ENCODE results near the gene TSPAN2.

TSPAN2 gene

DNA sequence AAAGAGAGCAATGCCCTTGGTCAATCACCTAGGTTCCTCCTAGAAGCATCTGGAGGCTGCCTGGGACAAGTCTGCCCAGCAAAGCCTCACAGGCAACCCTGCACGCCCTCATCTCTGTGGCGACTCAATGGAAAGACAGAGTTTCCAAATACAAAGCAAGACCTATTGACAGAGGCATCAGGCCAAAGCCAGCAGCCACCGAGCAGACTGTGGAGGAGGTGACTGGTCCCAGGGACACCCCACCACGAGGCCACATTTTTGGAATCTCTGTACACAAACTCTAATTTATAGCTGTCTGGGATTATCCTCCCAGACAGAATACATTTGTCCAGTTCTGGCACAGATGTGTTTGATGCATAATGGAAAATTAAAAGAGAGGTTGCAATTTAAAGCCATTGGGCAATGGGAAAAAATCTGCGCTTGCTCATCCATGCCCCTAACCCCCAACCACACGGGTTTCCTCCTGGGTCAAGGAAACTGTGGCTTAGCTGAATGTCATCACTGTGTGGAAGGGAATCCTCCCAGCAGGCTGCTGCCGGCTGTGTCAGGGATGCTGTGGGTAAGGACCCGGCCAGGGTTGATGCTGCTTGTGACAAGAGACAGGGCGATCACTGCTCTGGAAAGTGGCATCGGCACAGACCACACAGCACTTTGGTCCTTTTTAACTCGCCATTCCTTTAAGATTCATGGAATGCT lies 14.3 kb downstream of the TSPAN2 start:
- DNase-seq (ENCODE audit: low spot score): no peak

- DNase-seq (ENCODE audit: low spot score): no peak
Observed at GRCh38 chr1:115073298-115074087, 15.8 kb downstream of the TSPAN2 start.

DNA sequence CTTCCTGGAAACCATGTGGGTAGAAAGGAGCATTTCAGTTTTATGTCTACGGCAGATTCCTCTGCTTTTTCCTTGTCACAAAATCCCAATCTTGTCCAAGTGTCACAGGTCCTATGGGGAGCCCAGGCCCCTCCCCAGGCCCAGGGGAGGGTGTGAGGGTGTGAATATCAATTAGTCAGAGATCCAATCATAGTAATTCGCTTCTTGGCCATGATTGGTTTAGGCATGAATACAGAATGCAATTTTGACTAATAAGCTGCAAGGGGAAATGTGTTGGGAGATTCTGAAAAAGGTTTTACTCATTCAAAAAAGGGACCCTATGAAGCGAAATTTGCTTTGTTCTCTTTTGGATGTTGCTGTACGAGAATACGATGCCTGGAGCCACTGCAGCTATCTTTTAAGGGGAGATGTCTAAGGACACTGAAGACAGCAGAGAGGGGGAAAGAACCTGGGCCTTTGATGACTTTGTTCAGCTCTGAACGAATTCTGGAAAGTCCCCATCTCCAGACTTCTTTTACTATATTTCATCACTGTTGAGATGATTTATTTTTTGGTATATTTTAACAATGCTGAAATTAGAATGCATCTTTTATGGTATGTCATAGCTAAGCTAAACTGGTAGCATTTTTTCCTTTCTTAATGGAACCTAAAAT lies 18.2 kb downstream of the TSPAN2 start:
- no peak for DNase-seq (ENCODE audit: low spot score)

- DNase-seq (ENCODE audit: low spot score): no peak
Observed at GRCh38 chr1:115069659-115070308, 19.5 kb downstream of the TSPAN2 start.

DNA sequence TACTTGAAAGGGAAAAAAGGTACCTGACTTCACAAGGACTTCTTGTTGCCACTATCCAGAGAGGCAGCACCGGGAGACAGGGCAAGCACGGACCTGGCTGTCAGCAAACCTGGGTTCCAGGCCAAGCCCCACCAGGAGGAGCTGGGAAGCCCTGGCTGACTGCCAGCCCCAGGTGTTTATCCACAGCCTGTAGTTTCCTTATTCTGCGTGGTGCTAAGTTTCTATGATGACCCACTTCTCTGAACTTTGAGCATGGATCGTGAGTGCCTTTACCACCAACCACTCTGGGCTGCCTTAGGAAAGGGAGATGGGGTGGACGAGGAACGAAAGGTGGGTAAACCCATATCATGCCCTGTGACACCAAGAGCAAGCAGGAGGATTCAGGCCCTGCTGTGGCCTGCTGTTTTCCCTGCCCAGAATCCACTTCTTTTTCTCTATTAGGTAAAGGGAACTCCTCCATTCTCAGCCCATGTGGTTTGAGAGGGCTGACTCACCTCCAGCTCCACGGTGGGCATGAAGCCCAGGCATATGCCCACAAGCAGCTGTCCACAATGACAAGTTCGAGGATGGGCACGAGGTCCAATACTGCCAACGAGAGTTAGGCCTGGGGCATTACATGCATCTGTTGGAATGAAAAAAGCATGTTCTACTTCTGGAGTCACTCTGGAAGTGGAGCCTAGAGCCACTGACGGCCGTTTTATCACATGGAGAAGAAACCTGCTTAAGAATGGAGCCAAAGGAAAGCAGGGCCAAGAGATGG lies 20.3 kb downstream of the TSPAN2 start:
- no peak for DNase-seq (ENCODE audit: low spot score)

DNA sequence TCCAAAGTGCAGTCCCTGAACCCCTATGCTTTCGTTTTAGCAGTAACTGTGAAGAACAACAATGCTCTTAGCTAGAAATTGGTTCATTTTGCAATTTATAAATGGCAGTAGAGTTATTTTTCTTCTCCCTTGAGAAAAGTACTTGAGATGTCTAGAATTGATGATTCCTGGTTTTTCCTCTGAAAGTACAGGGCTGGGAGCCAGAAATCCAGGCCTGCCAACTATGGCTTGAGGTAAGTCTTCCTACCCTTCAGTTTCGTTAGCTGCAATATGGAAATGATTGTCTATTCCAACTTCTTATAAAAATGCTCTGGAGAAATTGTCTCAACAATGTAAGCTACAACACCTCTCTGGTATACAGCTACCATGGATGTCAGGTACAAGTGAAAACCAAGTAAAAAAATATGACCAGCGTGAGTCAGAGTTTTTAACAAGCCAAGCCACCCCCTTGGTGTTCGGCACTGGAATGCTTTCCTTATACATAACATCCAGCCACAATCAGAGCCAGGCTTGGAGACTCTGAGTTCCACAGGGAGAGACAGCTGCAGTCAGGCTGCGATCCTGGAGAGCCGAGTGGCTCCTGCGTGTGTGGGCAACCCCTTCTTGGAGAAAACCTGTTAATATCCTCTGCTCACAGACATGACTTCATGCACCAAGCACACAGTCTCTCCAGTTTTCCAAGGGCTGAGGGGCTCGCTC lies 22.0 kb downstream of the TSPAN2 start:
- DNase-seq (ENCODE audit: low spot score): no peak

GRCh38 chr1:115065021-115065420 lies 24.3 kb downstream of the TSPAN2 start:
- no peak for DNase-seq (ENCODE audit: low spot score)

DNA sequence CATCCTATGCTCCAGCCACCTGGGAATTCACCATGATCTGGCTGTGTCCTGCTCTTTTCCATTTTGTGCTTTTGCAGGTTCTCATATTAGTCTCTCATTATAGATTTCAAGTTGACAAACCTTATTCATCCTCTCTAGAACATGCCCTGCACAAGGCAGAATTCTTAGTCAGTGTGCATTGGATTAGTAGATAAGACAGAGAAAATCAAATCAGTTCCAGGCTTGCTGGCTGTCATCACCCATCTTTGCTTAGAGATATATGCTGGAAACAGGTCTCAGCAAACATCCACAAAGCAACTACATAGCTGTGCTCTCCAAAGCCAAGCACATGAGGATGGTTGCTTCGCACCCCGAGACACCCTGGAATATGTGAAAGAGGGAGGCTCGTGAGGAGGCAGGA lies 24.8 kb downstream of the TSPAN2 start:
- no peak for DNase-seq (ENCODE audit: low spot score)

DNA sequence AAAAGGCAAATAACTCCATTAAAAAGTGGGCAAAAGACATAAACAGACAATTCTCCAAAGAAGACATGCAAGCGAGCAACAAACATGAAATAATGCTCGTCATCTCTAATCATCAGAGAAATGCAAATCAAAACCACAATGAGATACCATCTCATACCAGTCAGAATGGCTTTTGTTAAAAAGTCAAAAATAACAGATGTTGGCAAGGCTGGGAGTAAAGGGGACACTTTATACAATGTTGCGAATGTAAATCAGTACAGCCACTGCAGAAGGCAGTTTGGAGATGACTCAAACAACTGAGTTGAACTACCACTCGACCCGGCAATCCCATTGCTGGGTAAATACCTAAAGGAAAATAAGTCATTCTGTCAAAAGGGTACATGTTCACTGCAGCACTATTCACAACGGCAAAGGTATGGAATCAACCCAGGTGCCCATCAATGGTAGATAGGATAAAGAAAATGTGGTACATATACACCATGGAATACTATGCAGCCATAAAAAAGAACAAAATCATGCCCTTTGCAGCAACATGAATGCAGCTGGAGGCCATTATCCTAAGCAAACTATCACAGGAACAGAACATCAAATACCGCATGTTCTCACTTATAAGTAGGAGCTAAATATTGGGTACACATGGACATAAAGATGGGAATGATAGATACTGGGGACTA lies 25.9 kb downstream of the TSPAN2 start:
- no peak for DNase-seq (ENCODE audit: low spot score)

DNA sequence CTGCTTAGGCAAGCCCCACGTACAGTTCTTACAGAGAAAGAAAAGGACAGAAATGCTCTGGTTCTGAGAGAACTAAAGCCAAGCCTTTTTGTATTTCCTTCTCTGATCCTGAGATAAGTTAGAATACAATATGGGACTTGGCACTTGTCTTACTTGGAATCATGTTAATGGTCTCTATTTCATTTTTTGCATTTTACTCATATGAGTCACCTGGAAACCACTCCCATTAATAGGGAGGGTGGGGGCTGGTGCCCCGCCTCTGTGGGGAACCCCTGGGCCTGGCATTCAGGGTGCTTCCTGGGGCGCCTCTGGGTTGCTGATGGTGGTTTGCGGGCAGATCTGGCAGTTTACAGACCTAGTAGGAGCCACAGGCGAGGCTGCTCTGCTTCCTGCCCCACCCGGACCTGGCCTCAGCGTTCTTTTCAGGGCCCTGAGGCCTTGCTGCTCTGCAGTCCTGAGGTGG lies 26.7 kb downstream of the TSPAN2 start:
- DNase-seq (ENCODE audit: low spot score): no peak

DNA sequence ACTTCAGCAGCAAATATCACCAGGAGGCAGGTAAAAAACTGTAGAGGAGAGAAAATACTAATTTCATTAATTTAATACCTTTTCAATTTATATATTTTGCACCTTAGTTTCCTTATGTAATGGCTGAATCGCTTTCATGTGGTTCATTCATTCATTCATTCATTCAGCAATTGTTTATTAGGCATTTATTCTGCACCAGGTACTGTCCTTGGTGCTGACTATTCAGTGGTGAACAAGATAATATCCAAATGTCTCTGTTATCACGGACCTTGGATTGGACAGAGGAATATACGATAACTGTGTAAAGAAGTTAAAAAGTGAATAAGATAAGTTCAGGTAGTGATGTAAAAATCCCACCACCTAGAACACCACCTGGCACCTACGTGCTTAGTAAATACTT lies 28.8 kb downstream of the TSPAN2 start:
- DNase-seq (ENCODE audit: low spot score): no peak

GRCh38 chr1:115059316-115059715 lies 30.0 kb downstream of the TSPAN2 start:
- DNase-seq (ENCODE audit: low spot score): no peak

DNA sequence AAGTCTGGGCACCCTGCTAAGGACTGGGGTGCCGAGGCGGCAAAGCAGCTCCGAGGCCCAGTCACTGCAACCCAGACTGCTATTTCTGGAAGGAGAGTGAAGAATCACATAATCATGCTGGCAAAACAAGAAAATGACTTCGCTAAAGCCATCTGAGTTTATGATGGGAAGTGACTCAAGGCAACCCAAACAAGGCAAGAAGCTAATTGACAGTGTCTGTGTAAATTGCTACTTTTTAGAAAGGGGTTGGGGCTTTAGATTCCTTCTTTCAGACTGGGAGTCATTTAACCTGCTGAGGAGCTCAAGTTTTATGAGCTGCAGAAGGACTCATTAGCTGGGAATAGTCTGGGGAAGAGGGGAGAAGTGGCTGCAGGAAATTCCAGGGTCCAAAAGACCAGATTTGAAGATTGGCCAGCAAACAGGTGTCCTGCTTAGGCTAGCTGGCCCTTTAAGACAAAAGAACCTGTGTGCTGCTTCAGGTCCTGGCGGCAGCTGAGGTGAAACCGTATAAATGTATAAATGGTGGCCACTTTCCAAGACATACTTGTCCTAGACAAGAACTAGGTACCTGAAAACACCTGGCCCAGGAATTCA lies 31.5 kb downstream of the TSPAN2 start:
- DNase-seq (ENCODE audit: low spot score): no peak

DNA sequence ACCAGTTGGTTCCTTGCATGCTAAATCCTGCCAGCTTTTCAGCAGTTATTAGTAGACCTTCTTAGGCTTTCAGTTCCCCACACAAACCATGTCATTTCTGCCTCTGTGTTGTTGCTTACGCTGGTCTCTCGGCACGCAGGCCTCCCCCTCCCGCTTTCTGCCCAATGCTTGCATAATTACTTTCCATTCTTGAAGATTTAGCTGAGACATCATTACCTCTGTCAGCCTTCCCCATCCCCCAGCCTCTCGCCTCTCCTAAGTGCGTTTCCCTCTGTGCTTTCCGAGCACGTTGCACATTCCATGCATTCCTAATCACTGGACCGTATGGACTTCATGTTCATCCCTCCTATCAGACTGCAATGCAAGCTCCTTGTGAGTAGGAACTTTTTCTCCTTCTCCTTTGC lies 32.9 kb downstream of the TSPAN2 start:
- DNase-seq (ENCODE audit: low spot score): peak; percentile 34

- DNase-seq (ENCODE audit: low spot score): peak; percentile 29
Observed at GRCh38 chr1:115052454-115053083, 36.7 kb downstream of the TSPAN2 start.

DNA sequence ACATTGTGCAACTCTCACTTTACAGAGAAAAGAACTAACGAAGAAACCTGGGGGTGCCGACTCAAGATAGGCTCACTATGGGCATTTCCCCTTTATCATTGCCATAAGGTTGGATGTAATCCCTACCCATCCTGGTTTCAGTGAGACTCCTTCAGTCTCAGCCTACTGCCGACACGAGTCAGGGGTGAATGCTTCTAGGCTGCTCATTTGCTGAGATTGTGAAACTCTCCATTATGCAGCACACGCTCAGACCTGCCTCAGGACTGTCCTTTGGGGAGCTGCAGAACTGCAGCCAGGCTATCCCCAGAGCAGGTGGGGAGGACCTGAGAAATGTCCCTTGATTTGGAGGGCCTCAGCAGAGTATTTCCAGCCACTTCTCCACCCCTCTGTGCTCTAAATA lies 37.5 kb downstream of the TSPAN2 start:
- no peak for DNase-seq (ENCODE audit: low spot score)

DNA sequence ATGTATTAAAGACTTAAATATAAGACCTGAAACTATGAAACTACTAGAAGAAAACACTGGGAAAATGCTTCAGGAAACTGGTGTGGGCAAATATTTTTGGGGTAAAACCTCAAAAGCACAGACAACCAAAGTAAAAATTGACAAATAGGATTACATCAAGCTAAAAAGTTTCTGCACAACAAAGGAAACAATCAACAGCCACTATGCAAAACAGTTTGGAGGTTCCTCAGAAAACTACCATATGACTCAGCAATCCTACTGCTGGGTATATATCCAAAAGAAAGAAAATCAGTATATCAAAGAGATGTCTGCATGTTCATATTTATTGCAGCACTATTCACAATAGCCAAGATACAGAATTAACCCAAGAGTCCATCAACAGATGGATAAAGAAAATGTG lies 42.6 kb downstream of the TSPAN2 start:
- no peak for DNase-seq (ENCODE audit: low spot score)

GRCh38 chr1:115041654-115042053 lies 47.6 kb downstream of the TSPAN2 start:
- DNase-seq (ENCODE audit: low spot score): no peak

- DNase-seq (ENCODE audit: low spot score): no peak
Observed at GRCh38 chr1:115040501-115040900, 48.8 kb downstream of the TSPAN2 start.

All from hepatic stellate cell (primary cell).